ENCODE data around the gene TRMO. TPM values are rescaled to one million over a fixed set of nuclear protein-coding genes. Genes with fewer than 3 reads are reported as not detected.

TRMO gene
- total and polyA plus RNA-seq, 9 of the 15 experiments (the other 6 are each of a cell fraction or from before 2014, with no cell fraction given): 5.6 to 22.4 (median 16.2) TPM

- TF ChIP-seq USF1 (CRISPR knock-in tag; IDR thresholded peaks at IDR 0.05): no peak
- no peak for TF ChIP-seq KAT8 (IDR thresholded peaks at IDR 0.05; ENCODE audit: low read depth)
- peak; percentile 78; the same call in 1 of the 2 replicates for TF ChIP-seq MTA3 (IDR thresholded peaks at IDR 0.05; ENCODE audit: borderline replicate concordance)
- TF ChIP-seq FUS (optimal IDR thresholded peaks at IDR 0.05; ENCODE audit: low read depth, low read length): no peak
- TF ChIP-seq ZNF436 (CRISPR knock-in tag; IDR thresholded peaks at IDR 0.05): no peak
- TF ChIP-seq HNRNPK (IDR thresholded peaks at IDR 0.05; ENCODE audit: low read depth, low read length, poor library complexity, severe bottlenecking): no peak
- TF ChIP-seq ZNF140 (CRISPR knock-in tag; IDR thresholded peaks at IDR 0.05): no peak
- no peak for TF ChIP-seq WHSC1 (IDR thresholded peaks at IDR 0.05; ENCODE audit: low read length)
- TF ChIP-seq GABPA (tag; conservative IDR thresholded peaks at IDR 0.05; ENCODE audit: low read depth): no peak
- TF ChIP-seq NELFE (IDR thresholded peaks at IDR 0.05; ENCODE audit: insufficient read depth, insufficient read length): no peak
- no peak for TF ChIP-seq NR4A1 (CRISPR knock-in tag; IDR thresholded peaks at IDR 0.05)
- peak; percentile 39; the same call in 1 of the 2 replicates for TF ChIP-seq NR4A1 (tag; IDR thresholded peaks at IDR 0.05)
- TF ChIP-seq ARID2 (IDR thresholded peaks at IDR 0.05): no peak
- TF ChIP-seq RFX5 (IDR thresholded peaks at IDR 0.05; ENCODE audit: low read depth, low read length): no peak
- TF ChIP-seq, protein P1, sequence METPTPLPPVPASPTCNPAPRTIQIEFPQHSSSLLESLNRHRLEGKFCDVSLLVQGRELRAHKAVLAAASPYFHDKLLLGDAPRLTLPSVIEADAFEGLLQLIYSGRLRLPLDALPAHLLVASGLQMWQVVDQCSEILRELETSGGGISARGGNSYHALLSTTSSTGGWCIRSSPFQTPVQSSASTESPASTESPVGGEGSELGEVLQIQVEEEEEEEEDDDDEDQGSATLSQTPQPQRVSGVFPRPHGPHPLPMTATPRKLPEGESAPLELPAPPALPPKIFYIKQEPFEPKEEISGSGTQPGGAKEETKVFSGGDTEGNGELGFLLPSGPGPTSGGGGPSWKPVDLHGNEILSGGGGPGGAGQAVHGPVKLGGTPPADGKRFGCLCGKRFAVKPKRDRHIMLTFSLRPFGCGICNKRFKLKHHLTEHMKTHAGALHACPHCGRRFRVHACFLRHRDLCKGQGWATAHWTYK (CRISPR knock-in tag; IDR thresholded peaks at IDR 0.05): no peak
- no peak for TF ChIP-seq SMARCB1 (IDR thresholded peaks at IDR 0.05; ENCODE audit: insufficient read length, low read depth)
- no peak for TF ChIP-seq PPARD (CRISPR knock-in tag; IDR thresholded peaks at IDR 0.05)
- peak; percentile 30 for TF ChIP-seq ZFP36 (IDR thresholded peaks at IDR 0.05; ENCODE audit: low read depth, low read length, partially characterized antibody)
- TF ChIP-seq TRIM28 (IDR thresholded peaks at IDR 0.05): 0 out of 2 replicates have a peak, but pooled peaks have one; percentile 36
- peak; percentile 95 for TF ChIP-seq NCOR1 (IDR thresholded peaks at IDR 0.05)
- TF ChIP-seq SUPT5H (IDR thresholded peaks at IDR 0.05): 0 out of 2 replicates have a peak, but pooled peaks have one; percentile 53
- 0 out of 2 replicates have a peak, but pooled peaks have one; percentile 71 for TF ChIP-seq RUNX1 (IDR thresholded peaks at IDR 0.05; ENCODE audit: low read depth)
- TF ChIP-seq CTBP1 (IDR thresholded peaks at IDR 0.05; ENCODE audit: borderline replicate concordance): peak; percentile 94
- TF ChIP-seq ZNF263 (CRISPR knock-in tag; IDR thresholded peaks at IDR 0.05; ENCODE audit: borderline replicate concordance): no peak
- no peak for TF ChIP-seq ZNF444 (CRISPR knock-in tag; IDR thresholded peaks at IDR 0.05)
- no peak for TF ChIP-seq TRIM25 (IDR thresholded peaks at IDR 0.05; ENCODE audit: borderline replicate concordance)
- 0 out of 2 replicates have a peak, but pooled peaks have one; percentile 8 for TF ChIP-seq CEBPB (tag; IDR thresholded peaks at IDR 0.05)
- peak; percentile 53; the same call in 1 of the 2 replicates for TF ChIP-seq CBFB (CRISPR knock-in tag; IDR thresholded peaks at IDR 0.05)
- no peak for TF ChIP-seq PTTG1 (tag; IDR thresholded peaks at IDR 0.05; ENCODE audit: low read depth)
Measured at GRCh38 chr9:97938081-97938644, 15.9 kb upstream of the TRMO start, which contains the start of gene HEMGN (continued).
